Suprapubic skin (tissue), 4 donors: ENCODE results near the gene MT4.

Source experiments
- POLR2A ChIP-seq, 2 donors: fragments of 450-650 bp; IDR thresholded peaks; one replicate each; pipeline ENCODE4 v1.6.1; 2017; ENCODE audit warnings: antibody characterized with exemption in 2 of 2, mild to moderate bottlenecking in 2 of 2, moderate library complexity in 2 of 2
- POLR2AphosphoS5 ChIP-seq, 3 donors: sonication (generic); formaldehyde crosslinking; IDR thresholded peaks; one replicate each; pipeline ENCODE4 v1.6.1; 2017; ENCODE audit warnings: antibody characterized with exemption in 3 of 3

- TF ChIP-seq POLR2AphosphoS5 (IDR thresholded peaks at IDR 0.05) (no peak), POLR2A (IDR thresholded peaks at IDR 0.05) (no peak)
Measured at GRCh38 chr16:56571525-56571924, 6.7 kb downstream of the MT4 start.
